HCT116 (cell line): ENCODE measurements around the gene NEU4. TPM values are rescaled to one million over a fixed set of nuclear protein-coding genes. Genes with fewer than 3 reads are reported as not detected.

Experiments used
- ATAC-seq: fragments of 200-7000 bp; cut with Tn5 transposase; 2 replicates; pipeline ENCODE4 v1.9.1; 2020; ENCODE audit warnings: mild to moderate bottlenecking, moderate library complexity
- BruUV-seq: library from RNA; stranded (reverse); fragments of 400-500 nt; replicated peaks from 2 replicates; lab custom pipeline; 2021; lab: Mats Ljungman, UMichigan
- CTCF ChIA-PET: fragments of 300-600 bp; sonication (Branson Sonifier 250); formaldehyde crosslinking; loops from one replicate; lab custom pipeline; 2021; ENCODE audit warnings: antibody characterized with exemption; lab: Charles Lee
- POLR2A ChIA-PET: fragments of 300-600, 350-600 bp; sonication (Branson Sonifier 250); formaldehyde crosslinking; loops from one replicate; lab custom pipeline; 2021; ENCODE audit warnings: antibody characterized with exemption; lab: Charles Lee
- RAD21 ChIA-PET, 2 experiments: fragments of 300-600 bp; sonication (Branson Sonifier 250); formaldehyde crosslinking; loops; one replicate each; lab custom pipeline; 2023; ENCODE audit warnings: low total read pairs in 2 of 2; ENCODE audit not compliant: uncharacterized antibody in 2 of 2, unreplicated experiment in 2 of 2, low non-redundant PET in 1 of 2; lab: Charles Lee
- DNase-seq: peaks from one replicate; pipeline ENCODE4 v3.0.0-alpha.2; 2010; ENCODE audit warnings: low read depth, low spot score
- H2AFZ ChIP-seq: fragments of 200-600 bp; shearing (Covaris generic), sonication (generic); 2 replicates; pipeline ENCODE4 v1.6.1; 2017; ENCODE audit warnings: low read depth, mixed run types, mixed read lengths, antibody characterized with exemption, low read length; ENCODE audit not compliant: poor library complexity, severe bottlenecking
- H3K27ac ChIP-seq: 2 replicates; pipeline ENCODE4 v1.5.1; 2012; ENCODE audit warnings: low read depth, low read length
- H3K27me3 ChIP-seq: fragments of 200-600 bp; sonication (generic); 2 replicates; pipeline ENCODE4 v1.6.1; 2016; ENCODE audit warnings: mixed run types, low read length, mixed read lengths; ENCODE audit not compliant: insufficient read depth
- H3K36me3 ChIP-seq, 2 experiments: fragments of 200-500 bp in 1 of 2; fragments of 200-600 bp in 1 of 2; sonication (Bioruptor generic) in 1 of 2; sonication (generic) in 1 of 2; 2 replicates each; pipeline versions ENCODE4 v1.5.1 to v1.6.1; 2014 to 2016; ENCODE audit warnings: low read length in 2 of 2, inconsistent platforms in 1 of 2, mixed read lengths in 1 of 2, mixed run types in 1 of 2; ENCODE audit not compliant: insufficient read depth in 2 of 2, control insufficient read depth in 1 of 2
- H3K4me1 ChIP-seq, 2 experiments: fragments of 200-600 bp in 1 of 2; sonication (generic) in 1 of 2; 2 replicates each; pipeline versions ENCODE4 v1.5.1 to v1.6.1; 2012 to 2017; ENCODE audit warnings: low read length in 2 of 2, inconsistent platforms in 1 of 2, mild to moderate bottlenecking in 1 of 2, mixed read lengths in 1 of 2, mixed run types in 1 of 2, moderate library complexity in 1 of 2; ENCODE audit not compliant: insufficient read depth in 2 of 2, control insufficient read depth in 1 of 2
- H3K4me2 ChIP-seq: fragments of 200-600 bp; sonication (generic); 2 replicates; pipeline ENCODE4 v1.6.1; 2017; ENCODE audit warnings: mixed run types, low read length, mixed read lengths
- H3K4me3 ChIP-seq, 2 experiments: fragments of 200-600 bp in 1 of 2; sonication (generic) in 1 of 2; replicated peaks in 1 of 2; 2 replicates each; pipeline ENCODE4 v1.5.1; 2011 to 2016; ENCODE audit warnings: low read length in 2 of 2, control low read depth in 1 of 2, low read depth in 1 of 2, mild to moderate bottlenecking in 1 of 2, mixed read lengths in 1 of 2, mixed run types in 1 of 2
- H3K79me2 ChIP-seq: fragments of 200-600 bp; sonication (generic); 2 replicates; pipeline ENCODE4 v1.6.1; 2017; ENCODE audit warnings: mild to moderate bottlenecking, mixed run types, low read length, moderate library complexity, mixed read lengths; ENCODE audit not compliant: insufficient read depth
- H3K9ac ChIP-seq: fragments of 200-600 bp; sonication (generic); 2 replicates; pipeline ENCODE4 v1.6.1; 2016; ENCODE audit warnings: low read length, mixed read lengths
- H3K9me2 ChIP-seq: fragments of 200-600 bp; sonication (generic), shearing (Covaris generic); 2 replicates; pipeline ENCODE4 v1.6.1; 2017; ENCODE audit warnings: mixed run types, mild to moderate bottlenecking, moderate library complexity; ENCODE audit not compliant: insufficient read depth
- H3K9me3 ChIP-seq, 2 experiments: fragments of 200-500 bp in 1 of 2; fragments of 200-600 bp in 1 of 2; sonication (Bioruptor generic) in 1 of 2; sonication (generic) in 1 of 2; 2 replicates each; pipeline ENCODE4 v1.6.1; 2014 to 2017; ENCODE audit warnings: low read length in 2 of 2, mixed read lengths in 2 of 2, inconsistent platforms in 1 of 2, low read depth in 1 of 2, mild to moderate bottlenecking in 1 of 2, mixed run types in 1 of 2, moderate library complexity in 1 of 2; ENCODE audit not compliant: control insufficient read depth in 1 of 2, insufficient read depth in 1 of 2
- H4K20me1 ChIP-seq: fragments of 200-600 bp; sonication (generic), shearing (Covaris generic); 2 replicates; pipeline ENCODE4 v1.6.1; 2017; ENCODE audit warnings: mixed run types, mild to moderate bottlenecking, moderate library complexity; ENCODE audit not compliant: insufficient read depth
- CEBPB ChIP-seq: IDR thresholded peaks from 2 replicates; pipeline ENCODE4 v1.6.1; 2012; ENCODE audit warnings: low read depth
- EGR1 ChIP-seq: IDR thresholded peaks from 2 replicates; pipeline ENCODE4 v1.6.1; 2012; ENCODE audit warnings: low read depth
- EZH2 ChIP-seq: fragments of 200-600 bp; sonication (generic); IDR thresholded peaks from 2 replicates; pipeline ENCODE4 v1.6.1; 2017; ENCODE audit warnings: antibody characterized with exemption, mixed run types
- EZH2phosphoT487 ChIP-seq: fragments of 200-600 bp; IDR thresholded peaks from 2 replicates; pipeline ENCODE4 v1.6.1; 2018; ENCODE audit warnings: antibody characterized with exemption, borderline replicate concordance
- FOSL1 ChIP-seq: IDR thresholded peaks from 2 replicates; pipeline ENCODE4 v1.6.1; 2012; ENCODE audit warnings: low read depth
- JUND ChIP-seq: IDR thresholded peaks from 2 replicates; pipeline ENCODE4 v1.6.1; 2012
- POLR2A ChIP-seq: IDR thresholded peaks from 2 replicates; pipeline ENCODE4 v1.7.0; 2011; ENCODE audit warnings: borderline replicate concordance; ENCODE audit not compliant: insufficient read depth, insufficient read length; ENCODE audit errors: extremely low read depth
- POLR2AphosphoS5 ChIP-seq: IDR thresholded peaks from 2 replicates; pipeline ENCODE4 v1.6.1; 2011; ENCODE audit warnings: mild to moderate bottlenecking, low read depth, low read length, moderate library complexity
- SIN3A ChIP-seq: IDR thresholded peaks from 2 replicates; pipeline ENCODE4 v1.6.1; 2012; ENCODE audit warnings: low read depth
- SRF ChIP-seq: IDR thresholded peaks from 2 replicates; pipeline ENCODE4 v1.6.1; 2012; ENCODE audit warnings: low read depth
- ZFX ChIP-seq: fragments of 450-650 bp; IDR thresholded peaks from 2 replicates; pipeline ENCODE4 v1.6.1; 2017
- ZNF274 ChIP-seq: fragments of 200-500 bp; sonication (Bioruptor generic); IDR thresholded peaks from 2 replicates; pipeline ENCODE4 v1.6.1; 2014; ENCODE audit warnings: mild to moderate bottlenecking, low read depth, low read length, inconsistent platforms
- intact Hi-C: fragments of 100-400 bp; cut with micrococcal nuclease; formaldehyde crosslinking; loops from 2 replicates; pipeline ENCODE4 v1.10.0; 2022
- total RNA-seq: library from RNA; stranded (reverse); gene quantifications from one replicate; pipeline ENCODE4 v1.2.1, GENCODE V29; 2021; ENCODE audit not compliant: unreplicated experiment
- TF ChIP-seq, protein P1 (sequence below): IDR thresholded peaks from 2 replicates; pipeline ENCODE4 v1.6.1; 2012
- TF ChIP-seq, protein P2 (sequence below): IDR thresholded peaks from 2 replicates; pipeline ENCODE4 v1.6.1; 2011; ENCODE audit warnings: mild to moderate bottlenecking, low read length, moderate library complexity; ENCODE audit not compliant: insufficient replicate concordance; ENCODE audit errors: extremely low read depth
- TF ChIP-seq, protein P3 (sequence below): IDR thresholded peaks from 2 replicates; pipeline ENCODE4 v1.6.1; 2012

Gene NEU4
- total RNA-seq, 1 experiment from 2014 or later = 0.34 TPM

DNA sequence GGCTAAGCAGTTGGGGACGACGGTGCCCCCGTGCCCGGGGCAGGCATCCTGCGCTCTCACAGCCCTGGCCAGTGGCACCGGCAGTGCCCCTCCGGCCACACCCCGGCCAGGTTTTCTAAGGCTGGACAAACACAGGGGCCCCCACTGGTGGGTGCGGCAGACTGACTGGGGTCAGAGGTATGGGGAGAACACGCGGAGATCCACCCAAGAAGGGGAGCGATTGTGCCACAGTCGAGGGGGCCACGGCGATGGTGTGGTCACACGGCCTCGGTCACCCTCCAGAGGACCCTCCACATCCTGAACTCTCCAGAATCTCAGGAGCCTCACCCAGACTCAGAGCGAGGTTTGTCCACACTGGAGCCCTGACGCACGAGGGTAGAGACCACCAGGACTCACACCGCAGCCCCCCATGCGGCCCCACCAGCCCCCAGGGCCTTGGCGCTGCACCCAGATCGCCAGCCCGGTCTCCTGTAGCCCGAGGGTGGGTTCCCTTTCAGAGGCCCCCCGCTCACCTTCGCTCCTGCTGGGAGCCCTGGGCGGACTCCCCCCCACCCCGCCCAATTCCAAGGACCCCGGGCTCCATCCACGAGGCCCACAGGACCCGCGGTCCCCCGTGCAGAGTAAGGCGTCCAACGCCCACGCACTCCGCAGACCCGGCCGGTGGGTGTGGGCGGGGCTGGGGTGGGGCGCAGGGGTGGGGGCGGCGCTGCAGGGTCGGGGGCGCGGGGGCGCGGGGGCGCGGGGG is 34.5 kb downstream of the NEU4 start:
- H2AFZ ChIP-seq = no peak overlapping the region
- H3K9me3 ChIP-seq = no peaks in the 10 kb centered on the region
- ChIA-PET RAD21 (no interaction called here), POLR2A (no interaction called here), CTCF (interaction anchor here (1.0 kb wide), 1 partner anchor 8 kb away, joined by 3 read pairs; no protein-coding TSS in a partner anchor)
- intact Hi-C loops = no loop called here
- no TSS peak for BruUV-seq
- no peak overlapping the region for H3K4me3 ChIP-seq
- peaks cover 10 to 14% of the 10 kb centered on the region in 2 experiments for H3K4me1 ChIP-seq
- no peak overlapping the region for H3K9ac ChIP-seq
- no peaks in the 10 kb centered on the region for H3K27me3 ChIP-seq
- H3K27ac ChIP-seq = no peak overlapping the region
- H3K9me2 ChIP-seq = no peaks in the 10 kb centered on the region
- no peaks in the 10 kb centered on the region for H3K79me2 ChIP-seq
- TF ChIP-seq FOSL1 (no peak), CEBPB (no peak), SRF (no peak), EGR1 (no peak), EZH2phosphoT487 (no peak), ZFX (no peak), SIN3A (no peak), ZNF274 (no peak), POLR2AphosphoS5 (no peak), POLR2A (no peak), JUND (no peak), EZH2 (no peak)
- TF ChIP-seq, protein P1, sequence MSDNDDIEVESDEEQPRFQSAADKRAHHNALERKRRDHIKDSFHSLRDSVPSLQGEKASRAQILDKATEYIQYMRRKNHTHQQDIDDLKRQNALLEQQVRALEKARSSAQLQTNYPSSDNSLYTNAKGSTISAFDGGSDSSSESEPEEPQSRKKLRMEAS = no peak
- TF ChIP-seq, protein P2, sequence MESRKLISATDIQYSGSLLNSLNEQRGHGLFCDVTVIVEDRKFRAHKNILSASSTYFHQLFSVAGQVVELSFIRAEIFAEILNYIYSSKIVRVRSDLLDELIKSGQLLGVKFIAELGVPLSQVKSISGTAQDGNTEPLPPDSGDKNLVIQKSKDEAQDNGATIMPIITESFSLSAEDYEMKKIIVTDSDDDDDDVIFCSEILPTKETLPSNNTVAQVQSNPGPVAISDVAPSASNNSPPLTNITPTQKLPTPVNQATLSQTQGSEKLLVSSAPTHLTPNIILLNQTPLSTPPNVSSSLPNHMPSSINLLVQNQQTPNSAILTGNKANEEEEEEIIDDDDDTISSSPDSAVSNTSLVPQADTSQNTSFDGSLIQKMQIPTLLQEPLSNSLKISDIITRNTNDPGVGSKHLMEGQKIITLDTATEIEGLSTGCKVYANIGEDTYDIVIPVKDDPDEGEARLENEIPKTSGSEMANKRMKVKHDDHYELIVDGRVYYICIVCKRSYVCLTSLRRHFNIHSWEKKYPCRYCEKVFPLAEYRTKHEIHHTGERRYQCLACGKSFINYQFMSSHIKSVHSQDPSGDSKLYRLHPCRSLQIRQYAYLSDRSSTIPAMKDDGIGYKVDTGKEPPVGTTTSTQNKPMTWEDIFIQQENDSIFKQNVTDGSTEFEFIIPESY = no peak
- TF ChIP-seq, protein P3, sequence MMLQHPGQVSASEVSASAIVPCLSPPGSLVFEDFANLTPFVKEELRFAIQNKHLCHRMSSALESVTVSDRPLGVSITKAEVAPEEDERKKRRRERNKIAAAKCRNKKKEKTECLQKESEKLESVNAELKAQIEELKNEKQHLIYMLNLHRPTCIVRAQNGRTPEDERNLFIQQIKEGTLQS = no peak
- no peaks in the 10 kb centered on the region for H3K36me3 ChIP-seq
- no peaks in the 10 kb centered on the region for H4K20me1 ChIP-seq
- no peak for DNase-seq
- no peak overlapping the region; the same call in 1 of the 2 replicates for H3K4me2 ChIP-seq
- ATAC-seq = no peak
